ENCODE measurements around the gene ZFP2. TPM values are rescaled to one million over a fixed set of nuclear protein-coding genes. Genes with fewer than 3 reads are reported as not detected.

Gene ZFP2
- total RNA-seq = under 0.01 and 0.28 TPM in 2 replicates

DNA sequence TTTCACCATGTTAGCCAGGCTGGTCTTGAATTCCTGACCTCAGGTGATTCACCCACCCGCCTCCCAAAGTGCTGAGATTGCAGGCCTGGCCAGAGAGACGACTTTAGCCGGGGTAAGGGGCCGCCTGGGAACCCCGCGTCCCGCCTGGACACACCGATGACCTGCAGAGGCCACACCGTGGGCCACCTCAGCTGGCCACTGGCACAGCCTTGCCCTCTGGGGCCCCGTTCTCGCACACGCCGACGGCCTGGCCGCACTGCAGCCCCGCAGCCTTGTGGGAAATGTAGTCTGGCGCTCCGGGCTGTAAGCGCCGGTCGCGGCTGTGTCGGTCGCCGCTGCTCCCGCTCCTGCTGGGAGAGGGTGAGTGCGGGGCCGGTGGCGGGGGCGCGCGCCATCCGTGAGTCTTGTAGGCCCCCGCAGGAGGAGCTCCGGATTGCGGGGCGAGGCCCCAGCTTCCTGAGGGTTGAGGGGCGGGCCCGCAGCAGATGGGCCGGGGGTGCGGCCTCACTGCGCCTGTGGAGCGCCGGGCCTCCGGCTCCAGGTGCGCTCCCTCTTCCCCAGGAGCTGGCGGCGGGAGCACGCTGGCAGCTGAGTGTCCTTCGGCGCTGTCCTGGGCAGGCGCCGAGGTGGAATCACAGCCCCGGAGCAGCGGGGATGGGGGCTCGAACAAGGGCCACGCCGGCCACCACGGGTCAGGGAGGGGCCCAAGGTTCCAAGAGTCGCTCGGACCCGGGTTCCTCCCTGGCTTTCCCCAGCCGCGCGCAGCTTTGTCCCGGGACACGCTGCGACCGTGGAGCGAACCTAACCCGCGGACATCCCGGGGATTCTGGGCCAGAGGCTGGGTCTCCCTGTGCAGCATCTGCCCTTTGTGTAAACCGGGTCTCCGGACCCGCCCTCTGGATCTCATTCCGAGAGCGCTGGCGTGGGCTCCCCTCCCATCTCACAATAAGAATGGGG, at the start of gene ZFP2:
Gene ZFP2 (plus strand): TSS at position 299 of the 957 bp plus-strand sequence. CDS start 35,401 bp downstream, outside the sequence.

DNA sequence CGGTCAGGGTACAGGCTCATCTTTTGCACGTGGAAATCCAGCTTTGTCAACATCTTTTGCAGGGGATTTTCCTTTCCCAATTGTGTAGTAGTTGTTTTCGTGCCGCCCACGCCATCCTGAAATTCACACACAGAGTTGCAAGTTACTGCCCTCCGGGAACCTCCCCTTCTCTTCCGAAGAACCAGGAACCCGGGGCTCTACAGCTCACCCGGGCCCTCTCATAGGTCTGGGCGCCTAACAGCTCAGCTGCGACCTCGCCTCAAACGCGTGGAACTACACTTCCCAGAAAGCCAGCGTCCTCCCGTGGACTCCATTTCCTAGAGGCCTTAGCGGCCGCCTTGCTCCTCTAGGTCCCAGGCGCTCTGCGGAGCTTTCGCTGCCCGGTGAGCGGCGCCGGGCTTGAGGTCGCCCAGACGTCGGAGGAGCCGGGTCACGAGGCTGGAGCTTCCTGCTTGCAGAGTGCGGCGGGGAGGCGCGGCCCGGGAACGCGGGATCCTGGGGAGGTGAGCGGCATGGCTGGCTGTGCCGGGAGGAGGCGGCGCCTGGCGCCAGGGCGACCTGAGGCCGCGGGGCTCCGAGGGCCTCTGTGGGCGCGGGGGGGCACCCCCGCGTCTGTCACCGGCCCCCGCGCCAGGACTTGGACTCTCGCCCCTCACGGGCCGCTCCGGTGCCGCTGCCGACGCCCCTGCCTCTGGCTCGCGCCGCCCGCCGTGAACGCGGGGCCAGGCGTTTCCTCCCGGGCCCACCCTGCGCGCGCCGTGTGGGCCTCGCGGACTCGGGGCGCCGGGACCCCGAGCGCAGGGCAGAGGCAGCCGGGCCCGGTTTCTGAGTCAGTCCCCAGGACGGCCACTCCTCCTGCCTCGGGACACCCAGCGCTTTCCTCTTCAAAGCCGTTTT, 35.8 kb upstream of the ZFP2 start, which contains the start of gene ZNF354B:
Gene ZNF354B (plus strand): TSS at position 329 of the 897 bp plus-strand sequence. CDS start 1,095 bp downstream, outside the sequence.

GRCh38 chr5:178940569-178941360, 45.1 kb downstream of the ZFP2 start, which contains the start of gene ZNF454:
Gene ZNF454, plus strand, starts transcription at chr5:178941198. Its CDS starts 1,594 bp downstream, at chr5:178942792.

Other genes starting within 250 kb of the ZFP2 start
- 4.8 and 10.7 TPM in 2 replicates for gene ZNF354A, start 165.3 kb upstream of the ZFP2 start, total RNA-seq
- 4.4 and 8.2 TPM in 2 replicates for gene ZNF354B, start 36.0 kb upstream of the ZFP2 start, total RNA-seq
- gene ZNF454, start 45.3 kb downstream of the ZFP2 start, total RNA-seq = 0.96 and 2.0 TPM in 2 replicates
- gene GRM6, start 99.4 kb downstream of the ZFP2 start, total RNA-seq = not detected in 2 replicates
- 4.8 and 5.6 TPM in 2 replicates for gene ZNF879, start 127.9 kb downstream of the ZFP2 start, total RNA-seq
- gene ZNF354C, start 164.5 kb downstream of the ZFP2 start, total RNA-seq = 7.1 and 7.9 TPM in 2 replicates